ENCODE results near the gene USP10. TPM values are rescaled to one million over a fixed set of nuclear protein-coding genes. Genes with fewer than 3 reads are reported as not detected.

The USP10 gene
- polyA plus RNA-seq, 2 of the 4 experiments (the other 2 are of a cell fraction) = 61.5 to 93.5 TPM

- ChIA-PET CTCF (interaction anchor here (0.6 to 5.1 kb wide), 2 partner anchors 19 to 32 kb away, joined by 3 to 40 read pairs; no protein-coding TSS in a partner anchor), POLR2A (no interaction called here)
- no peaks in the 10 kb centered on the region for H3K9me3 ChIP-seq
- no peak overlapping the region for H3K4me3 ChIP-seq
- peaks cover 36% of the 10 kb centered on the region; the same call in 2 of the 3 replicates for H3K4me1 ChIP-seq
- WGBS (ENCODE audit: missing lambda C conversion rate) = 96% methylated on average over 1 of the region's 1 CpG
- TF ChIP-seq JUN (IDR thresholded peaks at IDR 0.05) (no peak), HDAC2 (IDR thresholded peaks at IDR 0.05) (no peak), REST (IDR thresholded peaks at IDR 0.05) (no peak), ELK1 (IDR thresholded peaks at IDR 0.05; ENCODE audit: low read depth, low read length) (no peak), ZC3H11A (IDR thresholded peaks at IDR 0.05) (no peak), HOXB5 (CRISPR knock-in tag; IDR thresholded peaks at IDR 0.05) (no peak), ESRRA (IDR thresholded peaks at IDR 0.05; ENCODE audit: borderline replicate concordance, low read length) (no peak), POLR2A (IDR thresholded peaks at IDR 0.05; ENCODE audit: low read length) (no peak), CHD2 (IDR thresholded peaks at IDR 0.05; ENCODE audit: low read length, partially characterized antibody) (no peak), ZSCAN20 (CRISPR knock-in tag; IDR thresholded peaks at IDR 0.05) (no peak), MYC (IDR thresholded peaks at IDR 0.05; ENCODE audit: borderline replicate concordance, low read length) (no peak), MAZ (IDR thresholded peaks at IDR 0.05; ENCODE audit: borderline replicate concordance, low read depth, low read length) (no peak), NFE2L2 (conservative IDR thresholded peaks at IDR 0.05; ENCODE audit: low read length) (no peak), CBX8 (IDR thresholded peaks at IDR 0.05) (no peak), RFX5 (IDR thresholded peaks at IDR 0.05) (no peak), PHF8 (IDR thresholded peaks at IDR 0.05; ENCODE audit: borderline replicate concordance, low read depth) (no peak)
- no peak overlapping the region for H3K4me2 ChIP-seq
- FAIRE-seq (no peak), ATAC-seq (no peak), DNase-seq (ENCODE audit: low read depth in 1 of 2, low spot score in 1 of 2) (no peak)
- H3K27ac ChIP-seq = no peak overlapping the region
Measured at GRCh38 chr16:84706856-84707255, 7.1 kb downstream of the USP10 start.

- H3K4me2 ChIP-seq = no peak overlapping the region
- CTCF ChIA-PET = interaction anchor here (1.6 to 9.4 kb wide), 4 partner anchors 15 to 204 kb away, joined by 3 to 133 read pairs (median 23); no protein-coding TSS in a partner anchor
- H3K4me3 ChIP-seq = no peak overlapping the region
- FAIRE-seq = no peak
- ATAC-seq = no peak; a peak in 1 of 6 replicates
- H3K9me3 ChIP-seq = no peaks in the 10 kb centered on the region
- WGBS (ENCODE audit: missing lambda C conversion rate) = 83% methylated on average over 10 of the region's 10 CpGs
- TF ChIP-seq RFX5 (IDR thresholded peaks at IDR 0.05) = no peak
- TF ChIP-seq RAD21 (conservative IDR thresholded peaks at IDR 0.05 in 1 of 2, IDR thresholded peaks at IDR 0.05 in 1 of 2) = no peak
- TF ChIP-seq CHD2 (IDR thresholded peaks at IDR 0.05; ENCODE audit: low read length, partially characterized antibody) = no peak
- TF ChIP-seq ZFP36 (IDR thresholded peaks at IDR 0.05; ENCODE audit: borderline replicate concordance, partially characterized antibody) = no peak
- TF ChIP-seq CTCF (IDR thresholded peaks at IDR 0.05) = no peak
- TF ChIP-seq TFCP2L1 (CRISPR knock-in tag; IDR thresholded peaks at IDR 0.05) = no peak
- no peak for TF ChIP-seq SMC3 (IDR thresholded peaks at IDR 0.05)
- POLR2A ChIA-PET = no interaction called here
- peaks cover 25% of the 10 kb centered on the region for H3K4me1 ChIP-seq
- no peak for DNase-seq (ENCODE audit: low read depth in 1 of 2, low spot score in 1 of 2)
- H3K27ac ChIP-seq = no peak overlapping the region
Measured at GRCh38 chr16:84709609-84710008, 9.8 kb downstream of the USP10 start.

Data from A549 (cell line).